IMR-90 (cell line): ENCODE results near the gene SMIM41.

Experiments used
- BHLHE40 ChIP-seq: fragments of 150-350 bp; IDR thresholded peaks from 2 replicates; pipeline ENCODE4 v1.6.1; 2016; ENCODE audit warnings: mild to moderate bottlenecking, low read depth, low read length
- FOS ChIP-seq: fragments of 150-350 bp; IDR thresholded peaks from 2 replicates; pipeline ENCODE4 v1.6.1; 2016; ENCODE audit warnings: low read depth, low read length
- MAFK ChIP-seq: IDR thresholded peaks from 2 replicates; pipeline ENCODE4 v1.6.1; 2012; ENCODE audit warnings: low read depth, low read length, improper control_type of control experiment
- MXI1 ChIP-seq: IDR thresholded peaks from 2 replicates; pipeline ENCODE4 v1.6.1; 2012; ENCODE audit warnings: low read depth, mild to moderate bottlenecking, low read length, moderate library complexity, borderline replicate concordance
- POLR2A ChIP-seq: IDR thresholded peaks from 2 replicates; pipeline ENCODE4 v1.6.1; 2012; ENCODE audit warnings: mild to moderate bottlenecking, low read depth, low read length
- RAD21 ChIP-seq: IDR thresholded peaks from 2 replicates; pipeline ENCODE4 v1.6.1; 2012; ENCODE audit warnings: low read length, improper control_type of control experiment
- RCOR1 ChIP-seq: IDR thresholded peaks from 2 replicates; pipeline ENCODE4 v1.6.1; 2012; ENCODE audit warnings: mild to moderate bottlenecking, low read length, improper control_type of control experiment; ENCODE audit not compliant: insufficient replicate concordance
- RFX5 ChIP-seq: IDR thresholded peaks from 2 replicates; pipeline ENCODE4 v1.8.0; 2012; ENCODE audit warnings: low read depth, mild to moderate bottlenecking, low read length, moderate library complexity
- TF ChIP-seq, protein P1 (sequence below): conservative IDR thresholded peaks from 2 replicates; pipeline ENCODE4 v1.5.1; 2012; ENCODE audit warnings: mild to moderate bottlenecking, low read depth, low read length, improper control_type of control experiment
- TF ChIP-seq, protein P2 (sequence below): fragments of 150-350 bp; IDR thresholded peaks from 2 replicates; pipeline ENCODE4 v1.6.1; 2017; ENCODE audit warnings: mild to moderate bottlenecking, antibody characterized with exemption, low read length, low read depth

DNA sequence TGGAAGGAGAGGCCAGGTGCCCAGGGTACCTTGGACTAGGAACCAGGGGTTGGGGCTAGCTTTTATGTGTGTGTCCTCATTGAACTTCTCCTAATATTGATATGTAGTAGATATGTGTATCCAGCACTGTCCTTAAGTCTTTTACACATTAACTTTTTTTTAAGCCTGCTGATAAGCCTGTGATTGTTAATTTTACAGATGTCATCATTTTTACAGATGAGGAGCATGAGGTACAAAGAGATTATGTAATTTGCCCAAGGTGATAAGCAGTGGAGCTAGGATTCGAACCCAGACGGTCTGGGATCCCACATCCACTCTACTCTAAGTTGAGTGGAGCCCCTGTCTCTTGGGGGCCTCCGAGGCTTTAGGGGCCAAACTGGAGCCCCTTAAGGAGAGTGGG is 38.5 kb upstream of the SMIM41 start:
- TF ChIP-seq RCOR1 (no peak), FOS (no peak), MAFK (peak; percentile 46), RFX5 (no peak), POLR2A (no peak), RAD21 (no peak), BHLHE40 (no peak), MXI1 (no peak)
- TF ChIP-seq, protein P1, sequence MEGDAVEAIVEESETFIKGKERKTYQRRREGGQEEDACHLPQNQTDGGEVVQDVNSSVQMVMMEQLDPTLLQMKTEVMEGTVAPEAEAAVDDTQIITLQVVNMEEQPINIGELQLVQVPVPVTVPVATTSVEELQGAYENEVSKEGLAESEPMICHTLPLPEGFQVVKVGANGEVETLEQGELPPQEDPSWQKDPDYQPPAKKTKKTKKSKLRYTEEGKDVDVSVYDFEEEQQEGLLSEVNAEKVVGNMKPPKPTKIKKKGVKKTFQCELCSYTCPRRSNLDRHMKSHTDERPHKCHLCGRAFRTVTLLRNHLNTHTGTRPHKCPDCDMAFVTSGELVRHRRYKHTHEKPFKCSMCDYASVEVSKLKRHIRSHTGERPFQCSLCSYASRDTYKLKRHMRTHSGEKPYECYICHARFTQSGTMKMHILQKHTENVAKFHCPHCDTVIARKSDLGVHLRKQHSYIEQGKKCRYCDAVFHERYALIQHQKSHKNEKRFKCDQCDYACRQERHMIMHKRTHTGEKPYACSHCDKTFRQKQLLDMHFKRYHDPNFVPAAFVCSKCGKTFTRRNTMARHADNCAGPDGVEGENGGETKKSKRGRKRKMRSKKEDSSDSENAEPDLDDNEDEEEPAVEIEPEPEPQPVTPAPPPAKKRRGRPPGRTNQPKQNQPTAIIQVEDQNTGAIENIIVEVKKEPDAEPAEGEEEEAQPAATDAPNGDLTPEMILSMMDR: no peak
- TF ChIP-seq, protein P2, sequence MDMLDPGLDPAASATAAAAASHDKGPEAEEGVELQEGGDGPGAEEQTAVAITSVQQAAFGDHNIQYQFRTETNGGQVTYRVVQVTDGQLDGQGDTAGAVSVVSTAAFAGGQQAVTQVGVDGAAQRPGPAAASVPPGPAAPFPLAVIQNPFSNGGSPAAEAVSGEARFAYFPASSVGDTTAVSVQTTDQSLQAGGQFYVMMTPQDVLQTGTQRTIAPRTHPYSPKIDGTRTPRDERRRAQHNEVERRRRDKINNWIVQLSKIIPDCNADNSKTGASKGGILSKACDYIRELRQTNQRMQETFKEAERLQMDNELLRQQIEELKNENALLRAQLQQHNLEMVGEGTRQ: no peak
